Measurements from ENCODE around the gene SPNS2.
"Not testable (repeated sequence)": the region's sequence is repeated elsewhere in the genome, so short reads cannot be mapped to it uniquely, and the experiment has no call there.

SPNS2 gene

DNA sequence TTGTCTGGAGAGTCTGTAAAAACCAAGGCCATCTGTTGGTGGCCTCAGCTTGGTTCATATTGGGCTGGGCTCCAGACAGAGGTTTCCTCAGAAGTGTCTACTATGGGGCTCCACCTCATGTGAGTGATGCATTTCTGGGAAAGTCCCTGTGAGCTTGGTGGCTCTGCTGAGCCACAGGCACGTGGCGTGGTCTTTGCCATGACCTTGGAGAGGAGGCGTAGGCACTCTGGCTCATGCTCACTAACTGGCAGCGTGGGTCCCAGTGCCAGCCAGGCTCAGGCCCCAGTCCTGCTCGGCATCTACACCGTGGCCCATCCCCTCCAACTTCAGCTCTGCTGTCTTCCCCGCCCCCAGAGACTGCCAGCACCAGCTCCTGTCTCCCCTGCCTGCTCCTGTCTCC, 75.0 kb downstream of the SPNS2 start:
- DNase-seq = no peak

DNA sequence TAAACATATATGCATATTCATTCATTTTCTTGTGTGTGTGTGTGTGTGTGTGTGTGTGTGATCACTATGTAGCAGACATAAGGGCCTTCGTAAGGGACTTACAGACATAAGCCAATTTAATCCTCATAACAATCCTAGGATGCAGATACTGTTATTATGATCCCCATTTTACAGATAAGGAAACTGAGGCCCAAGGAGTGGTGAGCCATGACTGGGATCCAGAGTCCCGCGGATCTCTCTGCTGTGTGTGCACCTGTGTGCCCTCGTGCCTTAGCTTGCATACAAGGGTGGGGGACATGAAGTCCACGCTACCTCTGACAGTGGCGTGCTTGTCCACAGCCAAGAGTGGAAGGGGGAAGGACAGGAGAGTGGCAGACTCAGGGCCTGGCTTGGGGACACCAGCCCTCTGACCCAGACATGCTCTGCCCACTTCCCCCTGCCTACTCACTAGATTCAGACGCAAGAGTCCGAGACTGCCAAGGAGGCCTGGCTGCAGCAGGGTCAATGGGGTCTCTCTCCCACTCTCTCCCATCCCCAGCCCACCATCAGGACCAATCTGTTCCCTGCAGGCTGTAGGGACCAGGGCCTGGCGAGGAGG, 75.9 kb downstream of the SPNS2 start:
- DNase-seq = no peak

DNA sequence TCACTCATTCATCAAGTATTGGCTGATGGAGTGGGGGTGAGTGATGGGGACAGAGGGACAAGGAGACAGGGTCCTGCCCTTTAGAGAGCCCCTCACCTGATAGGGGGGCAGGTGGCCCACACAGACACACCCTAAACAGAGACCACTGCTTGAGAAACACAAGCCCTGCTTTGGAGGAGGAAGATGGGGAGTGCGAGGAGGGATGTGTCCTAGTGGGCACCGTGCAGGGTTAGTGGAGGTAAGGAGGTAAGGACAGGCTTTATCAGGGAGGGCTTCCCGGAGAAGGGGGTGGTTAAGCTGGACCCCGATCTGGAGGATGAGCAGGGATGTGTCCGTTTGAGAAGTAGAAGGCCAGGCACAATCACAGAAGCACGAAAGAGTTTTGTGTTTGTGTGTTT, 77.5 kb downstream of the SPNS2 start:
- no peak for DNase-seq

GRCh38 chr17:4576729-4577322, 78.1 kb downstream of the SPNS2 start:
- DNase-seq = no peak

DNA sequence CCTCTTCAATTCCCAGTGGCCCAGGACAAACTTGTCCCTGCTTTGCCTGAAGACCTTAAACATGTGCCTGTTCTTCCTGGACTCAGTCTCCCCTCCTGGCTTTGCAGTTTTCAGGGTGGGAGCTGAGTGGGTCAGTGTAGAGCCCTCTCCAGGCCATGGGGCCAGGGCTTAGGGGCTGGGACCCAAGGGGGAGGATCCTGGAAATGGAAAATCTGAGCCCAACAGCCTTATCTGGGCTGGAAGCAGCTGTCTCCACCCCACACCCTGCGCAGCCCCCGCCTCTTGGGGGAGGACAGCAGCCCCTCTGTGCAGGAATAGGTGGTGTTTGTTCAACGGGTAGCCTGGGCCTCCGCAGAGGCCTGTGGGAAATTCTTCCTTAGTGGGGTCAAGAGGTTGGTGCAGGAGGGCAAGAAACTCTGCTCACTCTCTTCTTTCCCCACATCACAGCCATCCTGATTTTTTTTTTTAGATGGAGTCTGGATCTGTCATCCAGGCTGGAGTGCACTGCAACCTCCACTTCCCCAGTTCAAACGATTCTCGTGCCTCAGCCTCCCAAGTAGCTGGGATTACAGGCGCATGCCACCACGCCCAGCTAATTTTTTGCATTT, 78.8 kb downstream of the SPNS2 start:
- no peak for DNase-seq

- not testable (repeated sequence) for DNase-seq
These were observed 79.7 kb downstream of the SPNS2 start for GRCh38 chr17:4578349-4578748.

DNA sequence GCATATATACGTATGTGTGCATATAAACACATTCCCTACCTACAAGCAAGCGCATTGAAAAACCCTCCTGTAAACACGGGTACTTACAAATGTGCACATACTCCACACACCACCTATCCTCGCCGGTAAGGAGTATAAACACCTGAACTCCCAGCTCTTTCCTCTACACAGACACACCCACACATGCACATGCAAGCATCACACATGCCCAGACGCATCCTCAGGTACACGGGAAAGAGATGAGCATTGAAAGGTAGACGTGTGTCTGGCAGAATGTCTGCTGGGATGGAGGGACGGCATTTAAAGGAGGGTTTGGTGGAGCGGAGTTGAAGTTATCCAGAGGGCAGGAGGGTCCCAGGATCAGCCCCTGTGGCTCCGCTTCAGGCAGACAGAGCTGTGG, 81.0 kb downstream of the SPNS2 start:
- no peak for DNase-seq

- DNase-seq = no peak
These were observed 81.6 kb downstream of the SPNS2 start for GRCh38 chr17:4580291-4580690.

DNA sequence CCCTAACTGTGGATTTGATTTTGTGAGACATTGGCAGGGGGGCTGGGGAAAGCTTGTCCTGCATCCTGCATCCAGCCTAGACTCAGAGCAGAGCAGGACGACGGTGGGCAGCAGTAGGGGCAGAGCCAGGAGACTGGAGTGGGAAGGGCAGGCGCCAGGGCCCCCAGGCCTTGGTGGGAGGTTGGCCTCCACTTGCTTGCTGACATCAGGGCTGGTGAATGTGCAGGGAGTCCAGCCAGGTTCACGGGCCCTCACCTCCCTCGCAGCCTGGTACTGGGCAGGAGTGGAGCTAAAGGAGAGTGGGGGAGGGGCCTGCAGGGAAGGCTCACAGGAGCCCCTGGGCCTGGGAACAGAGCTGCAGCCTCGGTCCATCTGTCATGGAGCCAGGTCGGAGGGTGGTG, 83.4 kb downstream of the SPNS2 start:
- DNase-seq = no peak

GRCh38 chr17:4582691-4583090, 84.0 kb downstream of the SPNS2 start:
- no peak for DNase-seq

- no peak for DNase-seq
These were observed 84.5 kb downstream of the SPNS2 start for GRCh38 chr17:4583206-4583605.

DNA sequence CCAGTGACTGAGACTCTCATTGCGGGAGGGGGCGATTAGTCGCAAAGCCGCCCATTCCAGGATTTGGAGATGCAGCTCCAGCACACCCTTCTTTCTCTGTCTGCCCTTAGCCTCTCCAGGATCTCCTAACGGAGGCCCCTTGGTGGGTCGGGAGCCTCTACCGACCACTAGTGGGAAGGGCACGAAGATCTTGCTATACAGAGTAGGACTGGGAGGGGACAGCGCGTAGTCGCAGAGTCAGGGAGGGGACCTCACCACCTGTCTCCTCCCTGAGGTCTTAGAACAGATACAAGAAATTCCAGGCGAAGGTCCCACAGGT, 85.1 kb downstream of the SPNS2 start:
- DNase-seq = peak; percentile 24

DNA sequence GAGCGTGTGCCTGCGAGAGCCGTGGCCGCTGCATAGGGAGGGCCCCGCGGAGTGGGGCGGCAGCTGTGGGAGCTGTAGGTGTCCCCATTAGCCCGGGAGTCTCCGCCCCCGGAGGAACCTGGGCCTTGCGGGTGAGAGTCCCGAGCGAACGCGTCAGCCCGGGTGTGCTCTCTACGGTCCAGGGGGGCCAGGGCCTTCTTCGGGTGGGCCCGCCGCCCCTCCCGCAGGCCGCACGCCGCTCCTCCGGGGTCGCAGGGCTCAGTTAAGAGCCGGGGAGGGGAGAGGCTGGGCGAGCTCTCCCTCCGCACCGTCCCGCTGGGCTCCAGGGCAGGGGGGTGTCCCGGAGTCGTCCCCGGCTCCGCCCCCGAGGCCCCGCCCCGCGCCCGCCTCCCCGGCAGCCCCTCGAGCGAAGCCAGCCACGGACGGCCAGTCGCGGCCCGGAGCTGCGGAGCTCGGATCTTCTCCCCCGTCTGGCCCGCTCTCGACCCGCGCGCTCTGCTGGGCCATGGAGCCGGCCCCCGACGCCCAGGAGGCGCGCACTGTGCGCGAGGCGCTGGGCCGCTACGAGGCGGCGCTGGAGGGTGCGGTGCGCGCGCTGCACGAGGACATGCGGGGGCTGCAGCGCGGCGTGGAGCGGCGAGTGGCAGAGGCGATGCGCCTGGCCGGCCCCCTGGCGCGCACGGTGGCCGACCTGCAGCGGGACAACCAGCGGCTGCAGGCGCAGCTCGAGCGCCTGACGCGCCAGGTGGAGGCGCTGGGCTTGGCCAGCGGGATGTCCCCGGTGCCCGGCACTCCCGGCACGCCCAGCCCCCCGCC, 85.6 kb downstream of the SPNS2 start, which contains the start of gene SMTNL2:
SMTNL2 (plus strand) TSS at position 429 of the 816 bp plus-strand sequence; CDS start at position 506, 77 bp downstream.
- no peak for DNase-seq

DNA sequence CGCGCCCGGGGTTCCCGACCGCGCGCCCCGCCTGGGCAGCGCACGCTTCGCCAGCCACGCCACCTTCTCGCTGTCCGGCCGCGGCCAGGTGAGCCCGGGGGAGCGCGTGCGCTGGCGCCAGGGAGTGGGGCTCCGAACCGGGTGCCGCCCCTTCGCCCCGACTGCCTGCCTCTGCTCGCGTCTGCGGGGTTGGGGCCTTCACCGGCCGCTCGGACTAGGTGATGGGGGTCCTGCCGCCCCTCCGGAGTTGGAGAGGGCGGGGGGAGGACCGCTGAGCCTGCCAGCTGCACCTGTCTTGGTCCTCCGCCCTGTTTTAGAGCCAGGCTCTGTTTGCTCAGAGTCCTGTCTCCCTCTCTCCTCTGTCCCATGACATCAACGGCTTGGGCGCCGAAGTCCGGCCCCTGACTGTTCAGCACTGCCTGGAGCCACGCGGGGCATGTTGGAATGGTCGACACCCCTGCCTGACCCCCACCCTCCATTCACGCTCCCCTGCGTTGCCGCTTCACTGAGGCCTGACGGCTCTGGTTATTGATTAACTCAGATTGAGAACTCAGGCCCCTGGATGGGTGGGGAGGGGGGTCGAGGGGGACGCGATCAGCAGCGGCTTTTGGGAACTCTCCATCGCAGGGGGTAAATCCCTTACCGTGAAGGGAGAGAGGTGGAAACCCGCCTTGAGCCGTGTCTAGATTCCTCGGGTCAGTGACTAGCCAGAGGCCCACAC, 86.4 kb downstream of the SPNS2 start:
- no peak for DNase-seq

GRCh38 chr17:4585638-4585994, 86.9 kb downstream of the SPNS2 start:
- DNase-seq = no peak

DNA sequence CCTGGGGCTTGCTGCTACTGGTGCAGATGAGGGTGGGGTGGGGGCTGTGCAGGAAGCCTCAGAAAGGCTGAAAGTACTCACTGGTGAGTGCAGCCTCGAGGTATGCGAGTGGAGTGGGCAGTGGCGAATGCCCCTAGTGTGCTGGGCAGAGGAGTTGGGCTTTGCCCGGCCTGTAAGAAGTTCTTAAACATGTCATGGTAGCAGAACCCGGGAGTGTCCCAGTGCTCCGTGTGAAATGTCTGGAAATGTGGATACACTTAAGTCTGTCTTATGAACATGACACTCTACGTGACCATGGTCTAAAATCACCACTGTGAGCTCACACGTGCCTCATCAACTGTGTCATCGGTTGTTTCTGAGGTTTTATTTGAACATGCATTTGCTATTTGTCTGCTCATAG, 87.4 kb downstream of the SPNS2 start:
- no peak for DNase-seq

DNA sequence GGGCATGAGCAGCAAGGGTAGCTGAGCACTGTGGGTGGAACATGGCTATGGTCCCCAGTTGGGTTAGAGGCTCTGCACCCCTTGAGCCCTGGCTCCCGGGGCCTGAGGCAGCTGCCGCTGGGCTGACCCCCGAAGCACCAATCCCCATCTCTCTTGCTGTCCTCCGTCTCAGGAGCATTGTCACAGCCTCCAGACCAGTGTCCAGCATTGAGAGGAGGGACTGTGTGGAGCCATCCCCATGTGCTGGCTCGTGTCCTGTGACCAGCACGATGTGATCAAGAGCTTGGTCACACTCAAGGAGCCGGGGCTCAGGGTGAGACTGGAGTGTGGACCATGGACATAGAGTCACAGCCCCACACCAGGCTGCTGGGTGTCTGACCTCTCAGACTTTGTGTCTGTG, 88.5 kb downstream of the SPNS2 start:
- no peak for DNase-seq

DNA sequence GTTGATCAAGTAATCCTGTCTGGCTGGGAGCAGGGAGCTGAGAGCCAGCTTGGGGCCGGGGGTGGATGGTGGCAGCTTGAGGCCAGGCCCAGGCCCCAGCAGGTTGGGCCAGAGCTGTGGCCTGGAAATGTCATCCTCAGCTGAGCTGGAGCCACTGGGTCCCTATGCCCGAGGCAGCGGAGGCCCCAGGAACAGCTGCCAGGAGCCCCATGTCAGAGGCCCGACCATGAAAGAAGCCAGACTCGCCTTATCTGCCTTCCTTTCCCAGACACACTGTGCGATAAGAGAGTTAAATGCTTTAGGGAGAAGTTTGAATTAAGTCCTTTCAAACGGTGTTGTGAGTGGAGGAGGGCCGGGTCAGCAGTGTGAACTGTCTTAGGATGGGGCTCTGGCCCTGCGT, 89.1 kb downstream of the SPNS2 start:
- no peak for DNase-seq

GRCh38 chr17:4588391-4588790, 89.7 kb downstream of the SPNS2 start:
- no peak for DNase-seq
